Stimulated activated naive CD4-positive, alpha-beta T cell (primary cell): Measurements from ENCODE around the gene LRP1.

ENCODE experiments used
- DNase-seq, 6 experiments: peaks; one replicate each; lab custom pipeline; 2025; lab: John Stamatoyannopoulos, UW

LRP1 gene

GRCh38 chr12:57176139-57176477 is 47.8 kb downstream of the LRP1 start:
- no peak for DNase-seq

GRCh38 chr12:57176846-57177245 is 48.6 kb downstream of the LRP1 start:
- no peak for DNase-seq

GRCh38 chr12:57177354-57177753 is 49.1 kb downstream of the LRP1 start:
- no peak for DNase-seq

GRCh38 chr12:57178213-57178612 is 49.9 kb downstream of the LRP1 start:
- no peak for DNase-seq

GRCh38 chr12:57179331-57180086 is 51.2 kb downstream of the LRP1 start:
- no peak for DNase-seq

- no peak for DNase-seq
These were observed 52.2 kb downstream of the LRP1 start for GRCh38 chr12:57180321-57180989.

- no peak for DNase-seq
These were observed 52.8 kb downstream of the LRP1 start for GRCh38 chr12:57181072-57181471.

GRCh38 chr12:57181561-57182155 is 53.4 kb downstream of the LRP1 start:
- DNase-seq = no peak

- peak; percentile 44 to 83 (median 70) for DNase-seq
These were observed 54.8 kb downstream of the LRP1 start for GRCh38 chr12:57182918-57183575.

GRCh38 chr12:57183939-57184725 is 55.8 kb downstream of the LRP1 start:
- DNase-seq = no peak

GRCh38 chr12:57185403-57185802 is 57.1 kb downstream of the LRP1 start:
- no peak for DNase-seq

GRCh38 chr12:57185906-57186508 is 57.7 kb downstream of the LRP1 start:
- DNase-seq = no peak

GRCh38 chr12:57187222-57188089 is 59.2 kb downstream of the LRP1 start:
- DNase-seq = no peak

- no peak for DNase-seq
These were observed 59.8 kb downstream of the LRP1 start for GRCh38 chr12:57188090-57188425.

GRCh38 chr12:57190037-57190436 is 61.8 kb downstream of the LRP1 start:
- DNase-seq = no peak

- no peak for DNase-seq
These were observed 62.5 kb downstream of the LRP1 start for GRCh38 chr12:57190821-57191220.

GRCh38 chr12:57191410-57191809 is 63.1 kb downstream of the LRP1 start:
- no peak for DNase-seq

- no peak for DNase-seq
These were observed 64.6 kb downstream of the LRP1 start for GRCh38 chr12:57192920-57193319.

GRCh38 chr12:57193706-57194245 is 65.5 kb downstream of the LRP1 start:
- DNase-seq = no peak

- no peak for DNase-seq
These were observed 66.0 kb downstream of the LRP1 start for GRCh38 chr12:57194253-57194652.
